ENCODE data around the gene MAML2. TPM values are rescaled to one million over a fixed set of nuclear protein-coding genes. Genes with fewer than 3 reads are reported as not detected.
"Not testable (repeated sequence)": the region's sequence is repeated elsewhere in the genome, so short reads cannot be mapped to it uniquely, and the experiment has no call there.

MAML2 gene
- total RNA-seq, 4 donors from 2014 or later: 15.9 to 31.9 (median 24.9) TPM

DNA sequence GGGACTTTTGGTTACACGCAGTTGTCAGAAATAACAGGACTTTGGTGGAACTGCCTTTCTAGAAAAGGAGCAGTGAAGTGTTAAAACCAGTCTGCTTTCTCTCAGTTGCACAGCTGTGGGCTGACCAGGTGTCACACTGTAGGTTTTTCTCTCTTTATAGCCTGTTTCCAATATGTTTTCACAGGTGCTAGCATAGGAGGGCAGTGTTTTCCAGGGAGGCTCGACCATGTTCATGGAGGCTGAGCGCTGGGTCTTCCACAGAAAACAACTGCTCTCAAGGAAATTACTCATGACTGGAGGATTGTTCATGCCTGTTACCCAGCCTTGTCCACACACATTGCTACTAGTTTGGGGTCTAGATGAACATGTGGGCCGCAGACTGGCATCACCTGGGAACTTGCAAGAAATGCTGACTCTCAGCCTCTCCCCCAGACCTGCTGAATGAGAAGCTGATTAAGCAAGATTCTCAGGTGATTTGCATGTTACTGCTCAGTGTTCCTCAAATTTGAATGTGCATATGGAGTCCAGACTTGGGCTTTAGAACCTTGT is 157.7 kb downstream of the MAML2 start:
- no peak for DNase-seq
- no peaks in the 10 kb centered on the region for H3K9me3 ChIP-seq
- in situ Hi-C loops (cut with MboI; ENCODE audit: low pct_ligation_motif_present in 1 of 4, low pct_unique_long_range_greater_than_20kb in 1 of 4, low sequenced_read_pairs in 3 of 4): no loop called here
- peaks cover 0 to 12% (median 9%) of the 10 kb centered on the region in 4 donors for H3K4me1 ChIP-seq
- intact Hi-C loops (cut with DNase I; ENCODE audit: low total_unique reads): no loop called here
- 67 to 90% methylated on average over 2 to 4 of the region's 4 CpGs for WGBS, 2 donors (ENCODE audit: low coverage in 1 of 2)
- no peak overlapping the region for H3K27ac ChIP-seq
- no peaks in the 10 kb centered on the region for H3K27me3 ChIP-seq
- no peaks in the 10 kb centered on the region for H3K36me3 ChIP-seq
- TF ChIP-seq, protein P1, sequence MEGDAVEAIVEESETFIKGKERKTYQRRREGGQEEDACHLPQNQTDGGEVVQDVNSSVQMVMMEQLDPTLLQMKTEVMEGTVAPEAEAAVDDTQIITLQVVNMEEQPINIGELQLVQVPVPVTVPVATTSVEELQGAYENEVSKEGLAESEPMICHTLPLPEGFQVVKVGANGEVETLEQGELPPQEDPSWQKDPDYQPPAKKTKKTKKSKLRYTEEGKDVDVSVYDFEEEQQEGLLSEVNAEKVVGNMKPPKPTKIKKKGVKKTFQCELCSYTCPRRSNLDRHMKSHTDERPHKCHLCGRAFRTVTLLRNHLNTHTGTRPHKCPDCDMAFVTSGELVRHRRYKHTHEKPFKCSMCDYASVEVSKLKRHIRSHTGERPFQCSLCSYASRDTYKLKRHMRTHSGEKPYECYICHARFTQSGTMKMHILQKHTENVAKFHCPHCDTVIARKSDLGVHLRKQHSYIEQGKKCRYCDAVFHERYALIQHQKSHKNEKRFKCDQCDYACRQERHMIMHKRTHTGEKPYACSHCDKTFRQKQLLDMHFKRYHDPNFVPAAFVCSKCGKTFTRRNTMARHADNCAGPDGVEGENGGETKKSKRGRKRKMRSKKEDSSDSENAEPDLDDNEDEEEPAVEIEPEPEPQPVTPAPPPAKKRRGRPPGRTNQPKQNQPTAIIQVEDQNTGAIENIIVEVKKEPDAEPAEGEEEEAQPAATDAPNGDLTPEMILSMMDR (IDR thresholded peaks at IDR 0.05): no peak
- TF ChIP-seq POLR2AphosphoS5 (IDR thresholded peaks at IDR 0.05): no peak
- TF ChIP-seq EP300 (IDR thresholded peaks at IDR 0.05; ENCODE audit: low read depth): no peak
- no peak overlapping the region for H3K4me3 ChIP-seq

DNA sequence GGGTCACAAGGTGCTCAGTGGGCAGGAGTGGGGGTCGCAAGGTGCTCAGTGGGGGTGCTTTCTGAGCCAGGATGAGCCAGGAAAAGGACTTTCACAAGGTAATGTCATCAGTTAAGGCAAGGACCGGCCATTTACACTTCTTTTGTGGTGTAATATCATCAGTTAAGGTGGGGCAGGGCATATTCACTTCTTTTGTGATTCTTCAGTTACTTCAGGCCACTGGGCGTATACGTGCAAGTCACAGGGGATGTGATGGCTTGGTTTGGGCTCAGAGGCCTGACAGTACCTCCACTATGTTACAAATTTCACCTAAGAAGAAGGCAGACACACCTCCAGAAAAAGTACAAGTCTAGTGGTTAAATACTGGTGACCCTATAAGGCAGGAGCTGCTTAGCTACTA is 162.1 kb downstream of the MAML2 start:
- H3K4me1 ChIP-seq; in situ Hi-C loops (cut with MboI; ENCODE audit: low pct_ligation_motif_present in 1 of 4, low pct_unique_long_range_greater_than_20kb in 1 of 4, low sequenced_read_pairs in 3 of 4); intact Hi-C loops (cut with DNase I; ENCODE audit: low total_unique reads); DNase-seq; H3K9me3 ChIP-seq; H3K36me3 ChIP-seq; H3K4me3 ChIP-seq; H3K27ac ChIP-seq; H3K27me3 ChIP-seq: not testable (repeated sequence)
- 92 to 100% methylated on average over 2 to 4 of the region's 4 CpGs for WGBS, 2 donors (ENCODE audit: low coverage in 1 of 2)

DNA sequence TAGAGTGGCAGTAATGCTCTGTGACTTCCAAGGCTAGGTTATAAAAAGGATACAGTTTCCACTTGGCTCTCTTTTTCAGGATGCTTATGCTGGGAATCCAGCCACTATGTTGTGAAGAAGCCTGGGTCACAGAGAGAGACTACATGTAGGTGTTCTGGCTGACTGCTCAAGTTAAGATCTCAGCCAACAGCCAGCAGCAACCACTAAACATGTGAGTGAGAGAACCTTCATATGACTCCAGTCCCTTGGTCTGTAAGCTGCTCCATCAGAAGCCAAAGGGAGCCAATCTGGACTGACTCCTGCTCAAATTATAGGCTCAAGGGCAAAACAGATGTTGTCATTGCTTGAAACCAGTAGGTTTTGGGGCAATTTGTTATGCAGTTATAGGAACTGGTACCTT is 162.7 kb downstream of the MAML2 start:
- Histone ChIP-seq H3K27me3 (no peaks in the 10 kb centered on the region), H3K9me3 (no peaks in the 10 kb centered on the region), H3K4me1 (no peaks in the 10 kb centered on the region), H3K36me3 (no peaks in the 10 kb centered on the region), H3K4me3 (no peak overlapping the region), H3K27ac (no peak overlapping the region)
- no peak for DNase-seq
- TF ChIP-seq POLR2A (IDR thresholded peaks at IDR 0.05): no peak
- TF ChIP-seq POLR2AphosphoS5 (IDR thresholded peaks at IDR 0.05): no peak
- TF ChIP-seq, protein P1 (IDR thresholded peaks at IDR 0.05): no peak
- no peak for TF ChIP-seq EP300 (IDR thresholded peaks at IDR 0.05; ENCODE audit: low read depth)
- in situ Hi-C loops (cut with MboI; ENCODE audit: low pct_ligation_motif_present in 1 of 4, low pct_unique_long_range_greater_than_20kb in 1 of 4, low sequenced_read_pairs in 3 of 4): no loop called here
- intact Hi-C loops (cut with DNase I; ENCODE audit: low total_unique reads): no loop called here

DNA sequence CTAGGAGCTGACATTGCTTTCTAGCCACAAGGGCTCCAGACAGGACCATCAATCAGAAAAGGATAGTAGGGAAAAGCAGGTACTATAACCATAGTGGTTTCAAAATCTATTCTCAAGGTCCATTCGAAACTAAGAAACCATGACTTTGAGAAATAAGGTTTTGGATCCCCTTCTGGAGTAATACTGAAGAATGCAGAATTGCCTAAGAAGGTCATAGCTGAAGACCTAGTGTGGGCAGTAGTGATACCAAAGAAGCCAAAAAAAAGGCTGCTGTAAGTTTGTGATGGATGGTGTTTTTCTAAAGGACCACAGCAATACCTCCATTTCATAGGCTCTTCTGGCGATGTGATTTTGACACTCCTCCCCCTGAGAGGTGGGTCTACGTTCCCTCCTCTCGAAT is 163.1 kb downstream of the MAML2 start:
- WGBS, 2 donors (ENCODE audit: low coverage in 1 of 2): 83 to 86% methylated on average over 2 to 4 of the region's 4 CpGs
- TF ChIP-seq, protein P1 (IDR thresholded peaks at IDR 0.05): no peak
- TF ChIP-seq EP300 (IDR thresholded peaks at IDR 0.05; ENCODE audit: low read depth) (no peak), POLR2A (IDR thresholded peaks at IDR 0.05) (no peak), POLR2AphosphoS5 (IDR thresholded peaks at IDR 0.05) (no peak)
- H3K27me3 ChIP-seq: no peaks in the 10 kb centered on the region
- H3K36me3 ChIP-seq: no peaks in the 10 kb centered on the region
- no peaks in the 10 kb centered on the region for H3K4me1 ChIP-seq
- no peaks in the 10 kb centered on the region for H3K9me3 ChIP-seq
- intact Hi-C loops (cut with DNase I; ENCODE audit: low total_unique reads): no loop called here
- no peak overlapping the region for H3K4me3 ChIP-seq
- in situ Hi-C loops (cut with MboI; ENCODE audit: low pct_ligation_motif_present in 1 of 4, low pct_unique_long_range_greater_than_20kb in 1 of 4, low sequenced_read_pairs in 3 of 4): no loop called here
- DNase-seq: no peak
- no peak overlapping the region for H3K27ac ChIP-seq

DNA sequence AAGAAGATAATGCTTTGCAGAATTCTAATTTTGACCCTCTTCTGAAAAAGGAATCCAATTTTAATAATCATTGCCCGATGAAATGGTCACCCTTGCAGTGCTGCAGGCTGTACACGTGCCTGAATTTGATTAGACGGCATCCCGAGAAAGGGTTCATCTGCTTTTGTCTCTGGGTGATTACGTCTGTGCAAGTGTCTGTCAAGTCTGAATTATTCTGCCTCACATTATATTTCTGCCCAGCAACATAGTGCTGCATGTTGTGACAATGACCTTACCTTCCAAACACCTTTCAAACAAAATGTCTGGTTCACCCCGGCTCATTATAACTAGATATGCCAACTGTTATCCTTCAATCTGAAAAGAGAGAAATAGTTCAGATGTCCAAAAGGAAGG is 164.1 kb downstream of the MAML2 start:
- Histone ChIP-seq H3K4me3 (no peak overlapping the region), H3K27me3 (no peaks in the 10 kb centered on the region), H3K36me3 (no peaks in the 10 kb centered on the region), H3K27ac (no peak overlapping the region), H3K9me3 (no peaks in the 10 kb centered on the region), H3K4me1 (no peaks in the 10 kb centered on the region)
- in situ Hi-C loops (cut with MboI; ENCODE audit: low pct_ligation_motif_present in 1 of 4, low pct_unique_long_range_greater_than_20kb in 1 of 4, low sequenced_read_pairs in 3 of 4) (no loop called here), intact Hi-C loops (cut with DNase I; ENCODE audit: low total_unique reads) (no loop called here)
- TF ChIP-seq POLR2A (IDR thresholded peaks at IDR 0.05): no peak
- TF ChIP-seq POLR2AphosphoS5 (IDR thresholded peaks at IDR 0.05): no peak
- TF ChIP-seq, protein P1 (IDR thresholded peaks at IDR 0.05): no peak
- no peak for TF ChIP-seq EP300 (IDR thresholded peaks at IDR 0.05; ENCODE audit: low read depth)
- DNase-seq: no peak
- WGBS, 2 donors (ENCODE audit: low coverage in 1 of 2): 92 to 96% methylated on average over 6 of the region's 6 CpGs
